HT1080 (cell line): ENCODE results near the gene CAD. TPM values are rescaled to one million over a fixed set of nuclear protein-coding genes. Genes with fewer than 3 reads are reported as not detected.
"Not testable (repeated sequence)": the region's sequence is repeated elsewhere in the genome, so short reads cannot be mapped to it uniquely, and the experiment has no call there.

Source experiments
- DNase-seq: peaks from one replicate; pipeline ENCODE4 v3.0.0-alpha.2; 2015; ENCODE audit warnings: low read depth
- total RNA-seq: library from RNA; depleted of rRNA; stranded (reverse); fragments of >200 nt; shearing (Covaris generic); gene quantifications from 2 replicates; pipeline ENCODE4 v1.2.3, GENCODE V29; 2014

The CAD gene
- total RNA-seq, 1 experiment from 2014 or later, result 52.9 TPM

GRCh38 chr2:27198068-27198467, 19.1 kb upstream of the CAD start:
- DNase-seq, result not testable (repeated sequence)

GRCh38 chr2:27198627-27199026, 18.5 kb upstream of the CAD start:
- no peak for DNase-seq

GRCh38 chr2:27199241-27199640, 17.9 kb upstream of the CAD start:
- no peak for DNase-seq

- DNase-seq, result no peak
Observed at GRCh38 chr2:27201675-27202074, 15.5 kb upstream of the CAD start.

GRCh38 chr2:27202854-27203253, 14.3 kb upstream of the CAD start:
- DNase-seq, result peak; percentile 35

- no peak for DNase-seq
Observed at GRCh38 chr2:27203741-27204140, 13.4 kb upstream of the CAD start.

GRCh38 chr2:27204566-27204965, 12.6 kb upstream of the CAD start:
- DNase-seq, result no peak

GRCh38 chr2:27205206-27205605, 12.0 kb upstream of the CAD start:
- DNase-seq, result no peak

GRCh38 chr2:27206346-27206745, 10.8 kb upstream of the CAD start:
- no peak for DNase-seq

GRCh38 chr2:27208486-27209050, 8.6 kb upstream of the CAD start:
- DNase-seq, result no peak

- DNase-seq, result no peak
Observed at GRCh38 chr2:27209621-27210401, 7.4 kb upstream of the CAD start.

GRCh38 chr2:27211241-27211942, 5.8 kb upstream of the CAD start:
- DNase-seq, result peak; percentile 23

GRCh38 chr2:27211943-27212625, 5.1 kb upstream of the CAD start, which contains the start of the genes ATRAID and SLC5A6:
TSS of gene ATRAID (plus strand) at chr2:27212041. CDS start at chr2:27212369, 328 bp downstream.
TSS of gene SLC5A6 (minus strand) at chr2:27212268. CDS start at chr2:27207650, 4,618 bp downstream.
- DNase-seq, result peak; percentile 86

GRCh38 chr2:27212626-27213471, 4.3 kb upstream of the CAD start:
- peak; percentile 15 for DNase-seq

- no peak for DNase-seq
Observed at GRCh38 chr2:27214941-27215340, 2.2 kb upstream of the CAD start.

GRCh38 chr2:27216416-27217137, 592 bp upstream of the CAD start:
- no peak for DNase-seq

- no peak for DNase-seq
Observed at GRCh38 chr2:27218614-27219013, 1.4 kb downstream of the CAD start.

- DNase-seq, result no peak
Observed at GRCh38 chr2:27219091-27219490, 1.9 kb downstream of the CAD start.

GRCh38 chr2:27220091-27220490, 2.9 kb downstream of the CAD start:
- no peak for DNase-seq

- DNase-seq, result no peak
Observed at GRCh38 chr2:27221166-27221565, 4.0 kb downstream of the CAD start.
